GM12872 (cell line): ENCODE results near the gene CEP120.
A peak's percentile ranks its signal among the peaks of the same experiment; 100 is the strongest.

Experiments
- TF ChIP-seq, protein P1 (sequence below): IDR thresholded peaks from 3 replicates; pipeline ENCODE4 v1.5.1; 2011; ENCODE audit warnings: low read depth, mild to moderate bottlenecking, low read length, moderate library complexity; ENCODE audit not compliant: insufficient read depth

The CEP120 gene

GRCh38 chr5:123423278-123424149, at the start of gene CEP120:
CEP120 (minus strand) TSS chr5:123423403; CDS start chr5:123422998, 405 bp downstream.
- TF ChIP-seq, protein P1, sequence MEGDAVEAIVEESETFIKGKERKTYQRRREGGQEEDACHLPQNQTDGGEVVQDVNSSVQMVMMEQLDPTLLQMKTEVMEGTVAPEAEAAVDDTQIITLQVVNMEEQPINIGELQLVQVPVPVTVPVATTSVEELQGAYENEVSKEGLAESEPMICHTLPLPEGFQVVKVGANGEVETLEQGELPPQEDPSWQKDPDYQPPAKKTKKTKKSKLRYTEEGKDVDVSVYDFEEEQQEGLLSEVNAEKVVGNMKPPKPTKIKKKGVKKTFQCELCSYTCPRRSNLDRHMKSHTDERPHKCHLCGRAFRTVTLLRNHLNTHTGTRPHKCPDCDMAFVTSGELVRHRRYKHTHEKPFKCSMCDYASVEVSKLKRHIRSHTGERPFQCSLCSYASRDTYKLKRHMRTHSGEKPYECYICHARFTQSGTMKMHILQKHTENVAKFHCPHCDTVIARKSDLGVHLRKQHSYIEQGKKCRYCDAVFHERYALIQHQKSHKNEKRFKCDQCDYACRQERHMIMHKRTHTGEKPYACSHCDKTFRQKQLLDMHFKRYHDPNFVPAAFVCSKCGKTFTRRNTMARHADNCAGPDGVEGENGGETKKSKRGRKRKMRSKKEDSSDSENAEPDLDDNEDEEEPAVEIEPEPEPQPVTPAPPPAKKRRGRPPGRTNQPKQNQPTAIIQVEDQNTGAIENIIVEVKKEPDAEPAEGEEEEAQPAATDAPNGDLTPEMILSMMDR, result peak; percentile 92

DNA sequence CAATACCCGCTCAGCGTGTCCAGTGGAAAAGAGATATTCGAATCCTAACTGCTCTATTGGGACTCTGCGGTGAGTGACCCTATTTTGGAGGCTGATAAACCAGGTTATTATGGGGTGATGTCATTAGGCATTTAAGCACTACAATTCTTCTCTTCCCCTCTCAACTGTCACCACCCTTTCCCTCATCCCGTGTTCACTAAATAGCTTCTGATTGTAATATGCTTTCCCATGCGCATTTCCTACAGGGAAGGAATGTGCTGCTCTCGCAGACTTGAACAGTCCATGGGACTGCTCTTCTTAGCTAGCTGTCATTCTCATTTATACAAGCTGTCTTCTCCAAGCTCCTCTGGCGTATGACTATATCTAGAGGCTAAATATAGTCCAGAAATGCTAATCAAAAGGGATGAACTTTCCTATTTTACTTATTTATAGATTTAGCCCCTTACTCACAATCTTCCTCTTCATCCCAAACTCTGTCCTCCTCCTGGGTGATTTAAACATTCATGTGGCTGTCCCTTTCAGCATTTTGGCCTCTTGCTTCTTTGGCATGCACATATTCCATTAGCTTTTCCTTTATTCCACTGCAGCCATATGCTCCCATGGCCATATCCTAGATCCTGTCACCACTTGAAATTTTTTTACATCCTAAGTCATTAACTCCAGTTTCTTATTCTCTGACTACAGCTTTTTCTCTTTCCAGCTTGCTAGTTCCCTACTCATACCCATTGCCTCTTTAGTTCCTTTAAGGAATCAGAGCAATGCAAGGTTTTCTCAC, 49.1 kb upstream of the CEP120 start:
- TF ChIP-seq, protein P1, result no peak

GRCh38 chr5:123471385-123471784, 48.2 kb upstream of the CEP120 start:
- TF ChIP-seq, protein P1, result no peak

GRCh38 chr5:123460296-123460729, 37.1 kb upstream of the CEP120 start:
- TF ChIP-seq, protein P1, result no peak

DNA sequence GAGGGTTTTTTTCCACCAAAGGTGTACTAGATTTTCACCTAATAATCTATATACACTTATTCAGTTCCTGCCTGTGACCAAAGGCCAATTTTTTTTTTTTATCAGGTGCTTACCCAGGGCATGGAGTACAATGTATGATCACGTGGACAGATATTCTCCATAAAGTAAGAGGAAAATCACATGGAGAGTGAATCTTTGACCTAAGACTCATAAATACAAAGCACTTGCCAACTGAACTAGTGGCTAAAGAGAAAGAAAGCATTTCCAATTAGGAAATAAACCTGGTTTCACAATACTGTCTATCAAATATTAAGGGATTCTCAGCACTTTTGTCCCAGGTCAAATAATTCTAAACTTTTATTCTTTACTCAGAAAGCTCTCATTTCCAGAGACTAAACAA, 33.0 kb upstream of the CEP120 start:
- TF ChIP-seq, protein P1, result no peak

- TF ChIP-seq, protein P1, result peak; percentile 47; the same call in 2 of the 3 replicates
Observed at GRCh38 chr5:123455640-123456039, 32.4 kb upstream of the CEP120 start.

- TF ChIP-seq, protein P1, result no peak
Observed at GRCh38 chr5:123455095-123455494, 31.9 kb upstream of the CEP120 start.
